ENCODE results near the gene APBB3. TPM values are rescaled to one million over a fixed set of nuclear protein-coding genes. Genes with fewer than 3 reads are reported as not detected.

Gene APBB3
- total RNA-seq, 1 donor from 2014 or later: 47.8 TPM

DNA sequence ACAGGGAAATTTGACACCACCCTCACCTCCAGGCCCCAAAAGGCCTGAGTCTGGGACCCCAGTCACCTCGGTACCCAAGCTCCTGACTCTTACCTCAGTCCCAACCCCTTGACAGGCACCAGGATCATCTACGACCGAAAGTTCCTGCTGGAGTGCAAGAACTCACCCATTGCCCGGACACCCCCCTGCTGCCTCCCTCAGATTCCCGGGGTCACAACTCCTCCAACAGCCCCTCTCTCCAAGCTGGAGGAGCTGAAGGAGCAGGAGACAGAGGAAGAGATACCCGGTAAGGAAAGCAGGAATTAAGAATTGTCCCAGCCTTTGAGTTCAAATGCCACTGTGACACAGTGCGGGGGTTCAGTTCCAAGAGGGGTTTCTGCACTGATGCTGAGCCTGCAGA lies 15.6 kb downstream of the APBB3 start:
- peaks cover 21% of the 10 kb centered on the region for H3K36me3 Mint-ChIP-seq (ENCODE audit: insufficient read depth)
- H3K27ac Mint-ChIP-seq: peak overlapping the region; percentile 49
- H3K27me3 Mint-ChIP-seq: no peaks in the 10 kb centered on the region
- DNase-seq (ENCODE audit: low spot score, unreplicated experiment): no peak
- no peak overlapping the region for H3K4me3 Mint-ChIP-seq (ENCODE audit: low read depth)
- H3K9me3 Mint-ChIP-seq (ENCODE audit: low read depth): no peaks in the 10 kb centered on the region
- TF ChIP-seq, protein P1, sequence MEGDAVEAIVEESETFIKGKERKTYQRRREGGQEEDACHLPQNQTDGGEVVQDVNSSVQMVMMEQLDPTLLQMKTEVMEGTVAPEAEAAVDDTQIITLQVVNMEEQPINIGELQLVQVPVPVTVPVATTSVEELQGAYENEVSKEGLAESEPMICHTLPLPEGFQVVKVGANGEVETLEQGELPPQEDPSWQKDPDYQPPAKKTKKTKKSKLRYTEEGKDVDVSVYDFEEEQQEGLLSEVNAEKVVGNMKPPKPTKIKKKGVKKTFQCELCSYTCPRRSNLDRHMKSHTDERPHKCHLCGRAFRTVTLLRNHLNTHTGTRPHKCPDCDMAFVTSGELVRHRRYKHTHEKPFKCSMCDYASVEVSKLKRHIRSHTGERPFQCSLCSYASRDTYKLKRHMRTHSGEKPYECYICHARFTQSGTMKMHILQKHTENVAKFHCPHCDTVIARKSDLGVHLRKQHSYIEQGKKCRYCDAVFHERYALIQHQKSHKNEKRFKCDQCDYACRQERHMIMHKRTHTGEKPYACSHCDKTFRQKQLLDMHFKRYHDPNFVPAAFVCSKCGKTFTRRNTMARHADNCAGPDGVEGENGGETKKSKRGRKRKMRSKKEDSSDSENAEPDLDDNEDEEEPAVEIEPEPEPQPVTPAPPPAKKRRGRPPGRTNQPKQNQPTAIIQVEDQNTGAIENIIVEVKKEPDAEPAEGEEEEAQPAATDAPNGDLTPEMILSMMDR (IDR thresholded peaks at IDR 0.05; ENCODE audit: unreplicated experiment): no peak
- peaks cover 14% of the 10 kb centered on the region for H3K4me1 Mint-ChIP-seq (ENCODE audit: low read depth)

DNA sequence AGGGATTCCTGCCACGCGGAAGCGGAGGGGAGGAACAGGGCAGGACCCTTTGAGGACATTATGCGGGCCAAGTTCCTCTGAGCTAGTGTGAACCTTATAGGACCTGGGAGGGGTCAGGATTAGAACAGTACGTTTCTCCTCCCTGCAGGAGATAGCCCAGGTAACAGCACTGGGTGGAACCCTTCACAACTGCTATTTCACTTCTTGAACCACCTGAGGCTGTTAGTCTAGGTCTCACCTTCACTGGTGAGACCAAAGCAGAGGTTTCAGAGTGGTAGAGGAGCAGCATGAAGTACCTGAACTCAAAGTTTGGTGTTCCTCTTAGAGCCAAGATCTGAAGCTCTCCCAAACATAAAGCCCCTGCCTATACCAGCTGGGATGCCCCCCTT lies 16.1 kb downstream of the APBB3 start:
- peak overlapping the region; percentile 63 for H3K4me3 Mint-ChIP-seq (ENCODE audit: low read depth)
- H3K27ac Mint-ChIP-seq: peak overlapping the region; percentile 89
- no peak for DNase-seq (ENCODE audit: low spot score, unreplicated experiment)
- no peaks in the 10 kb centered on the region for H3K27me3 Mint-ChIP-seq
- H3K4me1 Mint-ChIP-seq (ENCODE audit: low read depth): peaks cover 14% of the 10 kb centered on the region
- H3K36me3 Mint-ChIP-seq (ENCODE audit: insufficient read depth): peaks cover 20% of the 10 kb centered on the region
- no peaks in the 10 kb centered on the region for H3K9me3 Mint-ChIP-seq (ENCODE audit: low read depth)
- TF ChIP-seq, protein P1 (IDR thresholded peaks at IDR 0.05; ENCODE audit: unreplicated experiment): no peak

DNA sequence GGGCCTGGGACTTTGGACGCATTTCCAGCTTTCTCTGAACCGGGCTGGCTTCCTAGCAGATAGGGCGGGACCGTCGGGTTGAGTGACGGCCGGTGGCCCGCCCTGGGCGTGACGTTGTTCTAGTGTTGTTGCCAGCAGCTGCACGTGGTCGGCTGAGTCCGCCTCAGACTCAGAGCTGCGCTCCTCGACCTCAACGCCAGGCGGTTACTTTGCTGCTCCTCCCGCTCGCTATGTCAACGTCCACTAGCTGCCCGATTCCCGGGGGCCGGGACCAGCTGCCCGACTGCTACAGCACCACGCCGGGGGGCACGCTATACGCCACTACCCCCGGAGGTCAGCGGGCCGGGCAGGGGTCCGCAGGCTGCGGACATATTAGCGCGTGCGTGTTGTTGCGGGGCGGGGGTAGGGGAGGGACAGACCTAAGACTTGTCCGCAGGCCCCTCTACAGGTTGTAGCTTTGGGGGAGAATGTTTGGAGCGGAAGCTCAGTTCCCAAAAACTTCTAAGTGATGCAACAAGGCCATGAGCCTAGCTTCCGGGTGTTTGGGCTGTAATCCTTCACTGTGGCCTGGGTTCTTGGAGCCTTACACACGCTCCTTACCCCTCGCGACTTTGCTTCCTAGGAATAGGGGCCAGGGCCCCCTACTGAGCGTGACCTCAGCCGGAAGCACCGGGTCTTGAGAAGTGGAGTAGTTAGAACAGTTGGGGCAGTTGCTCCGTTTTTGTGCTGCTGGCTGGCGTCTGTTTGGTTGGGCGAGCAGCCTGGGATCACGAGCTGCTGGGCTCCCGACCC lies 16.7 kb downstream of the APBB3 start, which contains the start of gene EIF4EBP3:
Gene EIF4EBP3, plus strand, starts transcription at position 155 of the 792 bp plus-strand sequence. Its CDS starts 76 bp downstream, at position 231.
- Mint-ChIP-seq H3K36me3 (ENCODE audit: insufficient read depth) (peaks cover 19% of the 10 kb centered on the region), H3K27ac (peak within 1 kb of the TSS; percentile 89), H3K4me3 (ENCODE audit: low read depth) (peak within 1 kb of the TSS; percentile 63), H3K4me1 (ENCODE audit: low read depth) (peaks cover 14% of the 10 kb centered on the region), H3K9me3 (ENCODE audit: low read depth) (no peaks in the 10 kb centered on the region), H3K27me3 (no peaks in the 10 kb centered on the region)
- TF ChIP-seq, protein P1 (IDR thresholded peaks at IDR 0.05; ENCODE audit: unreplicated experiment): peak; percentile 53
- DNase-seq (ENCODE audit: low spot score, unreplicated experiment): peak; percentile 88

DNA sequence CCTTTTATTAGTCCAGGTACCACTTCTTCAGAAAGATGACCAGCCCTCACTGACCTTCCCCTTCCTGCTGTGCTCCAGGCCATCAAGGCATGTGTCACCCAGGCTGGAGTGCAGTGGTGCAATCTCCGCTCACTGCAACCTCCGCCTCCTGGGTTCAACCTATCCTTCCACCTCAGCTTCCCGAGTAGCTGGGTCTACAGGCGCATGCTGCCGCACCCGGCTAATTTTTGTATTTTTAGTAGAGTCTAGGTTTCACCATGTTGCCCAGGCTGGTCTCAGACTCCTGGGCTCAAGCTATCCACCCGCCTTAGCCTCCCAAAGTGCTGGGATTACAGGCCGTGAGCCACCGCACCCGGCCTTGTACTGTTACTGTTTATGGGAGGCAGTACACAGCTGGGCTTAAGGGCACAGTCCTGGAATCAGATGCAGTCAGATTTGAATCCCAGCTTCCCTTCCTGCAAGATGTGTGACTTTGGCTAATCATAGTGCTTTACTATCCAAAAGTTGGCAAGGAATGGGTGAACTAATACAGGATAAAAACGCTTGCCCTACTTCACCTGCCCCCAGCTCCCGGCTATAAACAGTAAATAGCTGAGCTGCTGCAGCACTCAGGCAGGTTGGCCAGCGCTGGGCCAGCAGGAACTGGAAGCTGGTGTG lies 17.4 kb downstream of the APBB3 start:
- Mint-ChIP-seq H3K4me3 (ENCODE audit: low read depth) (peak overlapping the region; percentile 63), H3K27me3 (no peaks in the 10 kb centered on the region), H3K4me1 (ENCODE audit: low read depth) (peaks cover 14% of the 10 kb centered on the region), H3K27ac (peak overlapping the region; percentile 89), H3K36me3 (ENCODE audit: insufficient read depth) (peaks cover 19% of the 10 kb centered on the region), H3K9me3 (ENCODE audit: low read depth) (no peaks in the 10 kb centered on the region)
- no peak for DNase-seq (ENCODE audit: low spot score, unreplicated experiment)
- TF ChIP-seq, protein P1 (IDR thresholded peaks at IDR 0.05; ENCODE audit: unreplicated experiment): no peak

DNA sequence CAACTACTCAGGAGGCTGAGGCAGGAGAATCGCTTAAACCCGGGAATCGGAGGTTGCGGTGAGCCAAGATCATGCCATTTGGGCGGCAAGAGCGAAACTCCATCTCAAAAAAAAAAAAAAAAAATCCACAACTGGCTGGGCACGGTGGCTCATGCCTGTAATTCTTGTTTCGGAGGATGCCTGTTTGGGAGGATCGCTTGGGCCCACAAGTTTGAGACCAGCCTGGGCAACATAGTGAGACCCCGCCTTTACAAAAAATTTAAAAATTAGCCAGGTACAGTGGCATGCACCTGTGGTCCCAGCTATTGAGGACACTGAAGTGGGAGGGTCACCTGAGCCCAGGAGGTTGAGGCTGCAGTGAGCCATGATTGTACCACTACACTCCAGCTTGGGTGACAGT lies 18.8 kb downstream of the APBB3 start:
- DNase-seq (ENCODE audit: low spot score, unreplicated experiment): no peak
- no peaks in the 10 kb centered on the region for H3K9me3 Mint-ChIP-seq (ENCODE audit: low read depth)

More for the DNA sequence above, 18.8 kb downstream of the APBB3 start:
- H3K4me3 Mint-ChIP-seq (ENCODE audit: low read depth): no peak overlapping the region
- peaks cover 16% of the 10 kb centered on the region for H3K36me3 Mint-ChIP-seq (ENCODE audit: insufficient read depth)
- no peaks in the 10 kb centered on the region for H3K27me3 Mint-ChIP-seq
- peaks cover 14% of the 10 kb centered on the region for H3K4me1 Mint-ChIP-seq (ENCODE audit: low read depth)
- no peak overlapping the region for H3K27ac Mint-ChIP-seq
- TF ChIP-seq, protein P1 (IDR thresholded peaks at IDR 0.05; ENCODE audit: unreplicated experiment): no peak

Measured in progenitor cell of endocrine pancreas (in vitro differentiated cells).